Osteocyte (in vitro differentiated cells): ENCODE results near the gene ZNF493. TPM values are rescaled to one million over a fixed set of nuclear protein-coding genes. Genes with fewer than 3 reads are reported as not detected.
A peak's percentile ranks its signal among the peaks of the same experiment; 100 is the strongest.

Experiments
- DNase-seq: peaks from one replicate; pipeline ENCODE4 v3.0.0; 2021; ENCODE audit warnings: mixed read lengths; ENCODE audit not compliant: unreplicated experiment; ENCODE audit errors: extremely low spot score
- H3K27ac Mint-ChIP-seq: one replicate; pipeline ENCODE4 v1.8.0; 2021; ENCODE audit warnings: mild to moderate bottlenecking, mixed read lengths; ENCODE audit not compliant: unreplicated experiment
- H3K27me3 Mint-ChIP-seq: one replicate; pipeline ENCODE4 v1.8.0; 2021; ENCODE audit warnings: mixed read lengths; ENCODE audit not compliant: unreplicated experiment
- H3K36me3 Mint-ChIP-seq: one replicate; pipeline ENCODE4 v1.8.0; 2021; ENCODE audit warnings: mixed read lengths; ENCODE audit not compliant: unreplicated experiment
- H3K4me1 Mint-ChIP-seq: one replicate; pipeline ENCODE4 v1.8.0; 2021; ENCODE audit warnings: mixed read lengths; ENCODE audit not compliant: unreplicated experiment
- H3K4me3 Mint-ChIP-seq: one replicate; pipeline ENCODE4 v1.8.0; 2021; ENCODE audit warnings: mild to moderate bottlenecking, moderate library complexity, mixed read lengths; ENCODE audit not compliant: unreplicated experiment
- H3K9me3 Mint-ChIP-seq: one replicate; pipeline ENCODE4 v1.8.0; 2021; ENCODE audit warnings: mixed read lengths; ENCODE audit not compliant: unreplicated experiment
- total RNA-seq: library from RNA; stranded (reverse); gene quantifications from 2 replicates; pipeline ENCODE4 v1.2.1, GENCODE V29; 2021
- TF ChIP-seq, protein P1 (sequence below): fragments of 200-600 bp; sonication (generic); IDR thresholded peaks from 2 replicates; pipeline ENCODE4 v1.5.0; 2021; ENCODE audit warnings: antibody characterized with exemption, mild to moderate bottlenecking, moderate library complexity

ZNF493 gene
- total RNA-seq, 1 donor from 2014 or later = 21.0 TPM

DNA sequence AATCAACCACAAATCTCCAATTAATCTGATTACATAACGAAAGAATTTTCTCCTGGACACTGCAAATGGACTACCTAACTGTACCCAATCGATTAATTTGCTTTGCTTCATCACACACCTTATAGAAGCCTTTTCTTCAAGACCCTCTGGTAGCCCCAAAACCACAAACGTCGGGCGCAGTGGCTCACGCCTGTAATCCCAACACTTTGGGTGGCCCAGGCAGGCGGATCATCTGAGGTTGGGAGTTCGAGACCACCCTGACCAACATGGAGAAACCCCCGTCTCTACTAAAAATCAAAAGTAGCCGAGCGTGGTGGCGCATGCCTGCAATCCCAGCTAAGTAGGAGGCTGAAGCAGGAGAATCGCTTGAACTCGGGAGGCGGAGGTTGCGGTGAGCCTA lies 65.6 kb downstream of the ZNF493 start:
- H3K27me3 Mint-ChIP-seq = no peaks in the 10 kb centered on the region

GRCh38 chr19:21463449-21464105 lies 66.6 kb downstream of the ZNF493 start:
- peak overlapping the region; percentile 73 for H3K27ac Mint-ChIP-seq
- TF ChIP-seq, protein P1, sequence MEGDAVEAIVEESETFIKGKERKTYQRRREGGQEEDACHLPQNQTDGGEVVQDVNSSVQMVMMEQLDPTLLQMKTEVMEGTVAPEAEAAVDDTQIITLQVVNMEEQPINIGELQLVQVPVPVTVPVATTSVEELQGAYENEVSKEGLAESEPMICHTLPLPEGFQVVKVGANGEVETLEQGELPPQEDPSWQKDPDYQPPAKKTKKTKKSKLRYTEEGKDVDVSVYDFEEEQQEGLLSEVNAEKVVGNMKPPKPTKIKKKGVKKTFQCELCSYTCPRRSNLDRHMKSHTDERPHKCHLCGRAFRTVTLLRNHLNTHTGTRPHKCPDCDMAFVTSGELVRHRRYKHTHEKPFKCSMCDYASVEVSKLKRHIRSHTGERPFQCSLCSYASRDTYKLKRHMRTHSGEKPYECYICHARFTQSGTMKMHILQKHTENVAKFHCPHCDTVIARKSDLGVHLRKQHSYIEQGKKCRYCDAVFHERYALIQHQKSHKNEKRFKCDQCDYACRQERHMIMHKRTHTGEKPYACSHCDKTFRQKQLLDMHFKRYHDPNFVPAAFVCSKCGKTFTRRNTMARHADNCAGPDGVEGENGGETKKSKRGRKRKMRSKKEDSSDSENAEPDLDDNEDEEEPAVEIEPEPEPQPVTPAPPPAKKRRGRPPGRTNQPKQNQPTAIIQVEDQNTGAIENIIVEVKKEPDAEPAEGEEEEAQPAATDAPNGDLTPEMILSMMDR = no peak
- peaks cover 5% of the 10 kb centered on the region for H3K9me3 Mint-ChIP-seq
- peaks cover 3% of the 10 kb centered on the region for H3K36me3 Mint-ChIP-seq
- peak overlapping the region; percentile 89 for H3K4me3 Mint-ChIP-seq
- DNase-seq = no peak
- no peaks in the 10 kb centered on the region for H3K27me3 Mint-ChIP-seq
- H3K4me1 Mint-ChIP-seq = peaks cover 4% of the 10 kb centered on the region

More for the DNA sequence above, 65.6 kb downstream of the ZNF493 start:
- DNase-seq = no peak
- H3K9me3 Mint-ChIP-seq = peaks cover 10% of the 10 kb centered on the region
- peaks cover 4% of the 10 kb centered on the region for H3K36me3 Mint-ChIP-seq
- peaks cover 4% of the 10 kb centered on the region for H3K4me1 Mint-ChIP-seq
- TF ChIP-seq, protein P1 = no peak
- H3K4me3 Mint-ChIP-seq = no peak overlapping the region
- H3K27ac Mint-ChIP-seq = no peak overlapping the region

DNA sequence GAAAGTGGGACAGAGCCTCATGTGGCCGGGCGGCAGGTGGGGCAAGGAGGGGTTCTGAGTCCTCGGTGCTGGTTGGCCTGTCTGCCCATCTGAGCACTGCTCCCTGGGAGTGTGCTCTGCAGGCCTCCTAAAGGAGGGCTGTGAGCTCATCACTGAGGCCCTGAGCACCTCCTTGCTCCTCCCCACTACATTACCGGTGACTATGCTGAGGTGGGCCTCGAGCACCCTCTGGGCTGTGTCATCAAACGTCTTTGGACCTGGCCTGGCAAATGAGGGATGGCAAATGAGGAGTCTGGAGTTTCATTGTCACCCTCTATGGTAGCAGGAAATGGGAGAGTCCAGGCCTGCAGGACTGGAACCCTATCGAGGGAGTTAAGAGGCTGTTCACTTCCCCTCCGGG lies 69.7 kb downstream of the ZNF493 start:
- no peaks in the 10 kb centered on the region for H3K36me3 Mint-ChIP-seq
- no peak overlapping the region for H3K27ac Mint-ChIP-seq
- peaks cover 4% of the 10 kb centered on the region for H3K4me1 Mint-ChIP-seq
- DNase-seq = no peak
- H3K27me3 Mint-ChIP-seq = no peaks in the 10 kb centered on the region
- no peak overlapping the region for H3K4me3 Mint-ChIP-seq
- no peaks in the 10 kb centered on the region for H3K9me3 Mint-ChIP-seq
- TF ChIP-seq, protein P1 = no peak

GRCh38 chr19:21468791-21469190 lies 71.9 kb downstream of the ZNF493 start:
- H3K4me3 Mint-ChIP-seq = no peak overlapping the region
- no peaks in the 10 kb centered on the region for H3K27me3 Mint-ChIP-seq
- H3K27ac Mint-ChIP-seq = no peak overlapping the region
- TF ChIP-seq, protein P1 = no peak
- no peaks in the 10 kb centered on the region for H3K36me3 Mint-ChIP-seq
- no peak for DNase-seq
- H3K4me1 Mint-ChIP-seq = peaks cover 1% of the 10 kb centered on the region
- H3K9me3 Mint-ChIP-seq = no peaks in the 10 kb centered on the region

DNA sequence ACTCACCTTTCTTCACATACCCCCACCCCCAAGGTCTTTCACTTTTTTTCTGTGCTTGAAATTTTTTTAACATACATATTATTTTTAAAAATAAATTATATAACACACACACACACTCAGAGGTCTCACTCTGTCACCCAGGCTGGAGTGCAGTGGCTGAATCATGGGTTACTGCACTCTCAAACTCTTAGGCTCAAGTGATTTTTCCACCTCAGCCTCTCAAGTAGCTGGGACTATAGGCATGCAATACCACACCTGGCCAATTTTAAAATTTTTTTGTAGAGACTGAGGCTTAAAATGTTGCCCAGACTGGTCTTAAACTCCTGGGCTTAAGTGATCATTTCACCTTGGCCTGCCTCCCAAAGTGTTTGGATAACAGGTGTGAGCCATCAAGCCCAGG lies 75.6 kb downstream of the ZNF493 start:
- Mint-ChIP-seq H3K27me3 (no peaks in the 10 kb centered on the region), H3K9me3 (peaks cover 6% of the 10 kb centered on the region), H3K36me3 (no peaks in the 10 kb centered on the region), H3K4me3 (no peak overlapping the region), H3K27ac (no peak overlapping the region), H3K4me1 (peaks cover 3% of the 10 kb centered on the region)
- no peak for DNase-seq
- TF ChIP-seq, protein P1 = no peak
